HL-60/S4 treated with retinoic acid at 250 ng/mL for 4 days and 3 days (cell line): ENCODE measurements around the gene ZSWIM7.

Experiments
- in situ Hi-C: fragments of 300-500 bp; cut with MboI; formaldehyde crosslinking; loops from 2 replicates; pipeline ENCODE4 v1.7.0; 2022; ENCODE audit warnings: low sequenced_read_pairs

ZSWIM7 gene

GRCh38 chr17:15963670-15964110, 35.8 kb downstream of the ZSWIM7 start:
- in situ Hi-C loops, result no loop called here

- in situ Hi-C loops, result no loop called here
These were observed 41.0 kb downstream of the ZSWIM7 start for GRCh38 chr17:15958484-15958854.

- in situ Hi-C loops, result no loop called here
These were observed 41.7 kb downstream of the ZSWIM7 start for GRCh38 chr17:15957608-15958307.

GRCh38 chr17:15957206-15957605, 42.3 kb downstream of the ZSWIM7 start:
- in situ Hi-C loops, result no loop called here

- in situ Hi-C loops, result no loop called here
These were observed 43.5 kb downstream of the ZSWIM7 start for GRCh38 chr17:15955793-15956541.

GRCh38 chr17:15954222-15954621, 45.3 kb downstream of the ZSWIM7 start:
- in situ Hi-C loops, result no loop called here

- in situ Hi-C loops, result no loop called here
These were observed 46.4 kb downstream of the ZSWIM7 start for GRCh38 chr17:15952916-15953790.

GRCh38 chr17:15952048-15952532, 47.4 kb downstream of the ZSWIM7 start:
- in situ Hi-C loops, result no loop called here

- in situ Hi-C loops, result no loop called here
These were observed 48.0 kb downstream of the ZSWIM7 start for GRCh38 chr17:15951368-15952047.

- in situ Hi-C loops, result no loop called here
These were observed 51.3 kb downstream of the ZSWIM7 start for GRCh38 chr17:15947976-15948752.

- in situ Hi-C loops, result no loop called here
These were observed 52.2 kb downstream of the ZSWIM7 start for GRCh38 chr17:15947271-15947670.

GRCh38 chr17:15946611-15947120, 52.8 kb downstream of the ZSWIM7 start:
- in situ Hi-C loops, result no loop called here

GRCh38 chr17:15945527-15946191, 53.8 kb downstream of the ZSWIM7 start:
- in situ Hi-C loops, result no loop called here

- in situ Hi-C loops, result no loop called here
These were observed 54.6 kb downstream of the ZSWIM7 start, which contains the start of gene ADORA2B for GRCh38 chr17:15944759-15945526. ADORA2B (plus strand) TSS chr17:15945130; CDS start chr17:15945249, 119 bp downstream.

GRCh38 chr17:15943971-15944758, 55.3 kb downstream of the ZSWIM7 start:
- in situ Hi-C loops, result no loop called here

- in situ Hi-C loops, result no loop called here
These were observed 57.2 kb downstream of the ZSWIM7 start for GRCh38 chr17:15942207-15942833.

- in situ Hi-C loops, result no loop called here
These were observed 57.7 kb downstream of the ZSWIM7 start for GRCh38 chr17:15941781-15942180.
